Upper lobe of left lung (tissue), 4 donors: ENCODE results near the gene SLC6A20.

Experiments
- CTCF ChIP-seq, 6 experiments: fragments of 450-650 bp in 4 of 6; fragments of 200-600 bp in 2 of 6; sonication (generic) in 2 of 6; IDR thresholded peaks; one replicate each; pipeline ENCODE4 v1.5.1; 2016 to 2019; ENCODE audit warnings: antibody characterized with exemption in 6 of 6
- EP300 ChIP-seq, 4 donors: sonication (generic); formaldehyde crosslinking; IDR thresholded peaks; one replicate each; pipeline ENCODE4 v1.5.1; 2017; ENCODE audit warnings: antibody characterized with exemption in 4 of 4, control low read depth in 2 of 4
- POLR2A ChIP-seq, 4 donors: fragments of 450-650 bp; IDR thresholded peaks; one replicate each; pipeline ENCODE4 v1.5.1; 2016 to 2017; ENCODE audit warnings: antibody characterized with exemption in 4 of 4, mild to moderate bottlenecking in 2 of 4
- POLR2AphosphoS5 ChIP-seq, 2 donors: sonication (generic); formaldehyde crosslinking; IDR thresholded peaks; one replicate each; pipeline ENCODE4 v1.5.1; 2017; ENCODE audit warnings: antibody characterized with exemption in 2 of 2

GRCh38 chr3:45795509-45795881 lies 841 bp downstream of the SLC6A20 start:
- TF ChIP-seq CTCF (IDR thresholded peaks at IDR 0.05) (no peak), POLR2A (IDR thresholded peaks at IDR 0.05) (no peak), EP300 (IDR thresholded peaks at IDR 0.05) (no peak), POLR2AphosphoS5 (IDR thresholded peaks at IDR 0.05) (no peak)
